GM12891 (cell line): ENCODE data around the gene PIGZ.

ENCODE experiments used
- PAX5 ChIP-seq: IDR thresholded peaks from 2 replicates; pipeline ENCODE4 v1.6.1; 2011; ENCODE audit warnings: low read length, moderate library complexity, mild to moderate bottlenecking; ENCODE audit not compliant: insufficient read depth, severe bottlenecking
- POLR2AphosphoS5 ChIP-seq: IDR thresholded peaks from 2 replicates; pipeline ENCODE4 v1.6.1; 2011; ENCODE audit warnings: low read depth, low read length, control low read depth

GRCh38 chr3:196938124-196938523, 30.5 kb downstream of the PIGZ start:
- TF ChIP-seq POLR2AphosphoS5: no peak
- TF ChIP-seq PAX5: no peak
